ENCODE measurements around the gene DNAJC18.
"Not testable (repeated sequence)": the region's sequence is repeated elsewhere in the genome, so short reads cannot be mapped to it uniquely, and the experiment has no call there.

The DNAJC18 gene

DNA sequence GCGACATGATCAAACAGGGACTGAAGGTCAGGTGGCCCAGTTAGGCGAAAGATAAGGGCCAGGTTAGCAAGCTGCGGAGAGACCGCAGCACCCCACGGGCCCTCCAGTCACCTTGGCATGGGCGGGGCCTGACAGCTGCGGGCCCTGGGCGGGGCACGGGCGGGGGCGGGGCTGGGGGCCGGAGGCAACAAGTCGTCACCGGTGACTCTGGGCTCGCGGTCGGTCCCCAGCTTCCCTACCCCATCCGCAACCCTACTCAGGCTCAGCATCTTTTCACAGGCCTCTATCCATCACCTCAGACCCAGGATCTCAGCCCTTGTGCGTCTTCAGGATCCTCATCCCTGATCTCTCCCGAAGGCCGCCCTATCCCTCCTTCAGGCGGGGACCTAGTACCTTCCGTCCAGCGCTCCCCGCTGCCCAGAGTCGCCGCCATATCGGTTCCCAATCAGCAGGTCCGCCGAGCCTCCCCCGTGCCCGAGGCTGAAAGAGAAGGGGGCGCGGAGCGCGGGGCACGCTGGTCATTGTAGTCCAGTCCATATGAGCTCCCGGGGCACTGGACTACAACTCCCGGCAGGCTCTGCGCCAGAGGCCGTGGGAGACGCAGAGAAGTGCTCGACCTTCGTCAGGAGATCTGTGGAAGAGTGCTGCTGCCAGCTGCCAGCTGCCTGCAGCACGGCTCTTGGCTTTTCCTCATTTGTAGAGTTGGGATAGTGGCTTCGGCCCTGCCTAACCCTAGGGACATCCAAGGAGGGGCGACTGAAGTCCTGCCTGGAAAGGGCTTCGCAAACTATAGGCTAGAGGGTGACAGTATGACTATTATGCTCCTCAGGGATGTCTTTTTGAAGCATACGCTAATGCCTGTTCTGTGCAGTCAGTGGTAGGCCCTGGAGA, at the start of gene DNAJC18:
DNAJC18 (minus strand) TSS at position 513 of the 891 bp plus-strand sequence; CDS start at position 433, 80 bp downstream.
- in situ Hi-C loops (cut with MboI; ENCODE audit: low sequenced_read_pairs): no loop called here

DNA sequence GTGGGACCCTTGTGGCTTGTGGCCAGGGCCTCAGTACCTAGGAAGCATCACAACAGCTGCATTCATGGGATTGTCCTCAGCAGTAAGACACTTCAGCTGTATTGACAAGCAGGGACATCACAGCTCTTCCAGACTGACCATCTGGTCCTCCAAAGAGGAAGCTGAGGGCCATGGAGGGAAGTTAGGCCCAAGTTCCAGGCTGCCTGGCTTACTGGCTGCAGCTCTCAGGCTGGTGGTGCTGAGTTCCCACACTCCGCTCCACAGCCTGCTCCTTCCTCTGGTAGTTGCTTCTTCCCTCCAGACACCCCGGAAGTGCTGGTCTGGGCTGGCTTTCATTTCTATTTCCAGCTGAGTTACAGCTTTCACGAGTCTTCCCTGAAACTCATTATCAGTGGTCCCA, 48.9 kb upstream of the DNAJC18 start:
- in situ Hi-C loops (cut with MboI; ENCODE audit: low sequenced_read_pairs): no loop called here

- in situ Hi-C loops (cut with MboI; ENCODE audit: low sequenced_read_pairs): no loop called here
Observed at GRCh38 chr5:139486201-139486600, 46.9 kb upstream of the DNAJC18 start.

GRCh38 chr5:139482890-139483208, 43.5 kb upstream of the DNAJC18 start:
- in situ Hi-C loops (cut with MboI; ENCODE audit: low sequenced_read_pairs): not testable (repeated sequence)

GRCh38 chr5:139482050-139482889, 42.9 kb upstream of the DNAJC18 start, which contains the start of gene STING1:
TSS of gene STING1 (minus strand) at chr5:139482758. CDS start at chr5:139481704, 1,054 bp downstream.
- in situ Hi-C loops (cut with MboI; ENCODE audit: low sequenced_read_pairs): no loop called here

GRCh38 chr5:139481580-139482049, 42.3 kb upstream of the DNAJC18 start:
- in situ Hi-C loops (cut with MboI; ENCODE audit: low sequenced_read_pairs): no loop called here

DNA sequence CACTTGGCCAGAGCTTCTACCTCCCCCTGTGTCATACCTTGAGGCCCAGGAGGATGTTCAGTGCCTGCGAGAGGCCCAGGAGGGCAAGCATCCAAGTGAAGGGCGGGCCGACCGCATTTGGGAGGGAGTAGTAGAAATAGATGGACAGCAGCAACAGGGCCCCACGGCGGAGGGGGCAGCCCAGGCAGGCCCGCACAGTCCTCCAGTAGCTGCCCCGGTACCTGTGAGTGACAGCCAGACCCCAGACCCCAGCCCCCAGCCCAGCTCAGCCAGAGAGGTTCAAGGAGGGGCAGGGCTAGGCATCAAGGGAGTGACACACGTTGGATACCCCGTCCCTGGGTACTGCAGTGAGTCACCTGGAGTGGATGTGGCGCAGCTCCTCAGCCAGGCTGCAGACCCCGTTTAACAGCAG, 41.8 kb upstream of the DNAJC18 start:
- in situ Hi-C loops (cut with MboI; ENCODE audit: low sequenced_read_pairs): no loop called here

DNA sequence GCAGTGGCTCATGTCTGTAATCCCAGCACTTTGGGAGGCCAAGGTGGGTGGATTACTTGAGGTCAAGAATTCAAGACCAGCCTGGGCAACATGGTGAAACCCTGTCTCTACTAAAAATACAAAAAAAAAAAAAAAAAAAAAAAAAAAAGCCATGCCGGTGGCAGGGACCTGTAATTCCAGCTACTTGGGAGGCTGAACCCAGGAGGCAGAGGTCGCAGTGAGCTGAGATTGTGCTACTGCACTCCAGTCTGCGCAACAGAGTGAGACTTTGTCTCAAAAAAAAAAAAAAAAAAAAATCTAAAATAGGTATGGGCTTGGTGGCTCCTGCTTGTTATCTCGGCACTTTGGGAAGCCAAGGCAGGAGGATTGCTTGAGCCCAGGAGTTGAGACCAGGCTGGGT, 40.4 kb upstream of the DNAJC18 start:
- in situ Hi-C loops (cut with MboI; ENCODE audit: low sequenced_read_pairs): not testable (repeated sequence)

- in situ Hi-C loops (cut with MboI; ENCODE audit: low sequenced_read_pairs): not testable (repeated sequence)
Observed at GRCh38 chr5:139478657-139479423, 39.5 kb upstream of the DNAJC18 start.

GRCh38 chr5:139475865-139476617, 36.7 kb upstream of the DNAJC18 start:
- in situ Hi-C loops (cut with MboI; ENCODE audit: low sequenced_read_pairs): no loop called here

- in situ Hi-C loops (cut with MboI; ENCODE audit: low sequenced_read_pairs): no loop called here
Observed at GRCh38 chr5:139474890-139475791, 35.8 kb upstream of the DNAJC18 start.

- in situ Hi-C loops (cut with MboI; ENCODE audit: low sequenced_read_pairs): no loop called here
Observed at GRCh38 chr5:139473565-139473964, 34.2 kb upstream of the DNAJC18 start.

- in situ Hi-C loops (cut with MboI; ENCODE audit: low sequenced_read_pairs): no loop called here
Observed at GRCh38 chr5:139473105-139473504, 33.8 kb upstream of the DNAJC18 start.

GRCh38 chr5:139472386-139473030, 33.2 kb upstream of the DNAJC18 start:
- in situ Hi-C loops (cut with MboI; ENCODE audit: low sequenced_read_pairs): no loop called here

DNA sequence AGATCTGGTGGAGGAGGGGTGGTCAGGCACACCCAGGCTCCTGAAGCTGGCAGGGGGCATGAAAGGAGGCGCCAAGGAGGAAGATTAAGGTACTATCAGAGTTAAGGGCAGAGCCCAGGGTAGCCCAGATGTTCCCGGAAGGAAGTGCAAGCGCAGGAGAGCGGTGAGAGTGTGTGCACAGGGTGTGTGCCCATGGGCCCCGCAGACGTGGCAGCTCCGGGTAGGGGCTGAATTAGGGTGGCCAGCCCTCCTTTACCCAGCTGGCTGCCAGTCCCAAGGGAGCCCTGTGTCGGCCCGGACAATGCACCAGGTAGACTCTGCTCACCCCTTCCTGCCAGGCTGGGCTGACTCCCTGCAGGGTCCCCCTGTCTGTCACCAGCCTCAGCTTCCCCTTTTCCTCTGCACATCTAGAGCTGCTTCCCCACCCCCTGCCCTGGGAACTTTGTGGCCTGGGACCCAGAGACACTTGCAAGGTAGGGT, 31.5 kb upstream of the DNAJC18 start, which contains the start of gene SMIM33:
SMIM33 (plus strand) TSS at position 184 of the 480 bp plus-strand sequence; CDS start at position 302, 118 bp downstream.
- in situ Hi-C loops (cut with MboI; ENCODE audit: low sequenced_read_pairs): no loop called here

DNA sequence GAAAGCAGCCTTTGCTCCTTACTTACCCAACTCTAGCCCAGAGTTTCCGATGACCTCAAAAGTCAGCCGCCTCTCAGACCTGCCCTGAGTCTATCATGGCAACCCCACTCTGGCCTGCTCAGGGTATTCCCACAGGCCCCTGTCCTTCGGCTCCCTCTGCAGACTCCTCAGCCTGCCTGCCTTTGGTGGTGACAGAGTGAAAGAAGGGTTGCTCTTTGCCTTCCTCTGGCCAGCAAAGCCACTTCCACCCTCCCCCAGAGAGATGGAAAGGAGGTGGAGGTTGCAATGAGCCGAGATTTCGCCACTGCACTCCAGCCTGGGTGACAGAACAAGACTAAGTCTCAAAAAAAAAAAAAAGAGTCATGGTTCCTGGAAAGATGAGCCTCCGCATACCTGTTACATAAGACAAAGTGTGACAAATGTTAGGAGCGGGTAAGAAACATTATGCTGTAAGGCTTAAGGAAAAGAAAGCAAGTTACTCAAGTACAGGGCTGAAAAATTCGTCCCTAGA, 29.2 kb upstream of the DNAJC18 start:
- in situ Hi-C loops (cut with MboI; ENCODE audit: low sequenced_read_pairs): no loop called here

GRCh38 chr5:139462586-139463276, 23.4 kb upstream of the DNAJC18 start, which contains the start of gene ECSCR:
TSS of gene ECSCR (minus strand) at chr5:139462743. CDS start at chr5:139462670, 73 bp downstream.
- in situ Hi-C loops (cut with MboI; ENCODE audit: low sequenced_read_pairs): no loop called here

Measured in HL-60/S4 treated with phorbol 12-myristate 13-acetate at 8.2 ng/mL for 4 days and 3 days (cell line).